ENCODE results near the gene ODAD3.
"Not testable (repeated sequence)": the region's sequence is repeated elsewhere in the genome, so short reads cannot be mapped to it uniquely, and the experiment has no call there.

The ODAD3 gene

GRCh38 chr19:11383706-11384048 is 51.2 kb downstream of the ODAD3 start:
- peak overlapping the region; percentile 54 for H3K4me3 ChIP-seq (ENCODE audit: low read depth, low read length)
- TF ChIP-seq CTCF (IDR thresholded peaks at IDR 0.05; ENCODE audit: control insufficient read depth, extremely low read depth, insufficient read depth), result no peak
- DNase-seq (ENCODE audit: low read depth), result no peak

- H3K4me3 ChIP-seq (ENCODE audit: low read depth, low read length), result peak overlapping the region; percentile 54
- DNase-seq (ENCODE audit: low read depth), result no peak
- peak; percentile 42 for TF ChIP-seq CTCF (IDR thresholded peaks at IDR 0.05; ENCODE audit: control insufficient read depth, extremely low read depth, insufficient read depth)
Measured at GRCh38 chr19:11382898-11383705, 51.8 kb downstream of the ODAD3 start.

- H3K4me3 ChIP-seq (ENCODE audit: low read depth, low read length), result peak overlapping the region; percentile 75
- DNase-seq (ENCODE audit: low read depth), result peak; percentile 92
- TF ChIP-seq CTCF (IDR thresholded peaks at IDR 0.05; ENCODE audit: control insufficient read depth, extremely low read depth, insufficient read depth), result peak; percentile 67
Measured at GRCh38 chr19:11380653-11381537, 54.0 kb downstream of the ODAD3 start.

- no peak for TF ChIP-seq CTCF (IDR thresholded peaks at IDR 0.05; ENCODE audit: control insufficient read depth, extremely low read depth, insufficient read depth)
- no peak for DNase-seq (ENCODE audit: low read depth)
- H3K4me3 ChIP-seq (ENCODE audit: low read depth, low read length), result peak overlapping the region; percentile 75
Measured at GRCh38 chr19:11379857-11380350, 55.0 kb downstream of the ODAD3 start.

- H3K4me3 ChIP-seq (ENCODE audit: low read depth, low read length); DNase-seq (ENCODE audit: low read depth): not testable (repeated sequence)
Measured at GRCh38 chr19:11379269-11379845, 55.6 kb downstream of the ODAD3 start.

- no peak overlapping the region for H3K4me3 ChIP-seq (ENCODE audit: low read depth, low read length)
- DNase-seq (ENCODE audit: low read depth), result peak; percentile 58
- peak; percentile 41 for TF ChIP-seq CTCF (IDR thresholded peaks at IDR 0.05; ENCODE audit: control insufficient read depth, extremely low read depth, insufficient read depth)
Measured at GRCh38 chr19:11378319-11379189, 56.4 kb downstream of the ODAD3 start.
